ENCODE results near the gene ZKSCAN5. TPM values are rescaled to one million over a fixed set of nuclear protein-coding genes. Genes with fewer than 3 reads are reported as not detected.
"Not testable (repeated sequence)": the region's sequence is repeated elsewhere in the genome, so short reads cannot be mapped to it uniquely, and the experiment has no call there.

ZKSCAN5 gene
- total and polyA plus RNA-seq, 4 donors = 14.6 to 17.3 (median 14.9) TPM

- no peaks in the 10 kb centered on the region for H3K4me1 ChIP-seq (ENCODE audit: control insufficient read depth, insufficient read depth, low read length)
- DNase-seq (ENCODE audit: low read depth in 4 of 6, low spot score in 6 of 6) = no peak
- no peak overlapping the region for H3K4me3 ChIP-seq (ENCODE audit: low read depth, low read length)
- no peak overlapping the region for H3K27ac ChIP-seq (ENCODE audit: low read depth, low read length)
- 98% methylated on average over 4 of the region's 6 CpGs for WGBS (ENCODE audit: insufficient coverage)
- H3K36me3 ChIP-seq (ENCODE audit: control insufficient read depth, insufficient read depth, low read length) = peaks cover 34% of the 10 kb centered on the region
- peaks cover 7% of the 10 kb centered on the region for H3K9me3 ChIP-seq (ENCODE audit: control insufficient read depth, insufficient read depth, low read length)
- no peaks in the 10 kb centered on the region for H3K27me3 ChIP-seq (ENCODE audit: control insufficient read depth, insufficient read depth, low read length)
Measured at GRCh38 chr7:99543916-99544315, 39.5 kb downstream of the ZKSCAN5 start.

DNA sequence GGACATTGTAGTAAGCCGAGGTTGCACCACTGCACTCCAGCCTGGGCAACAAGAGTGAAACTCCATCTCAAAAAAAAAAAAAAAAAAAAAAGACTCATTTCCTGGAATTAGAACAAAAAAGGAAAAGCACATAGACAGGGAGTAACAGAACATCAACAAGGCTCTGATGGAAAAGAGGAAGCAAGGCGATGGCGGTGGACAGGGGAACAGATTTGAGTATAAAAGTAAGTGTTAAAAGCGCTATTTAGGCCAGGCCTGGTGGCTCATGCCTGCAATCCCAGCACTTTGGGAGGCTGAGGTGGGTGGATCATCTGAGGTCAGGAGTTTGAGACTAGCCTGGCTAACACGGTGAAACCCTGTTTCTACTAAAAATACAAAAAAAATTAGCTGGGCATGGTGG lies 40.8 kb downstream of the ZKSCAN5 start:
- not testable (repeated sequence) for DNase-seq (ENCODE audit: low read depth in 4 of 6, low spot score in 6 of 6); H3K4me3 ChIP-seq (ENCODE audit: low read depth, low read length); H3K9me3 ChIP-seq (ENCODE audit: control insufficient read depth, insufficient read depth, low read length); H3K4me1 ChIP-seq (ENCODE audit: control insufficient read depth, insufficient read depth, low read length); H3K27me3 ChIP-seq (ENCODE audit: control insufficient read depth, insufficient read depth, low read length); H3K27ac ChIP-seq (ENCODE audit: low read depth, low read length)
- H3K36me3 ChIP-seq (ENCODE audit: control insufficient read depth, insufficient read depth, low read length) = peaks cover 37% of the 10 kb centered on the region
- 92% methylated on average over 2 of the region's 5 CpGs for WGBS (ENCODE audit: insufficient coverage)

- not testable (repeated sequence) for H3K9me3 ChIP-seq (ENCODE audit: control insufficient read depth, insufficient read depth, low read length); H3K27me3 ChIP-seq (ENCODE audit: control insufficient read depth, insufficient read depth, low read length); H3K4me3 ChIP-seq (ENCODE audit: low read depth, low read length); H3K27ac ChIP-seq (ENCODE audit: low read depth, low read length); DNase-seq (ENCODE audit: low read depth in 4 of 6, low spot score in 6 of 6)
- peaks cover 11% of the 10 kb centered on the region for H3K4me1 ChIP-seq (ENCODE audit: control insufficient read depth, insufficient read depth, low read length)
- WGBS (ENCODE audit: insufficient coverage) = no CpG with 5 or more reads among the region's 2 CpGs
- H3K36me3 ChIP-seq (ENCODE audit: control insufficient read depth, insufficient read depth, low read length) = peaks cover 23% of the 10 kb centered on the region
Measured at GRCh38 chr7:99549545-99549944, 45.1 kb downstream of the ZKSCAN5 start.

- WGBS (ENCODE audit: insufficient coverage) = 22% methylated on average over 8 of the region's 15 CpGs
- H3K27me3 ChIP-seq (ENCODE audit: control insufficient read depth, insufficient read depth, low read length) = no peaks in the 10 kb centered on the region
- peak overlapping the region; percentile 81 for H3K27ac ChIP-seq (ENCODE audit: low read depth, low read length)
- H3K4me3 ChIP-seq (ENCODE audit: low read depth, low read length) = peak overlapping the region; percentile 99
- H3K9me3 ChIP-seq (ENCODE audit: control insufficient read depth, insufficient read depth, low read length) = no peaks in the 10 kb centered on the region
- peaks cover 11% of the 10 kb centered on the region for H3K4me1 ChIP-seq (ENCODE audit: control insufficient read depth, insufficient read depth, low read length)
- peaks cover 13% of the 10 kb centered on the region for H3K36me3 ChIP-seq (ENCODE audit: control insufficient read depth, insufficient read depth, low read length)
- DNase-seq (ENCODE audit: low read depth in 4 of 6, low spot score in 6 of 6) = no peak
Measured at GRCh38 chr7:99551334-99551733, 46.9 kb downstream of the ZKSCAN5 start.

DNA sequence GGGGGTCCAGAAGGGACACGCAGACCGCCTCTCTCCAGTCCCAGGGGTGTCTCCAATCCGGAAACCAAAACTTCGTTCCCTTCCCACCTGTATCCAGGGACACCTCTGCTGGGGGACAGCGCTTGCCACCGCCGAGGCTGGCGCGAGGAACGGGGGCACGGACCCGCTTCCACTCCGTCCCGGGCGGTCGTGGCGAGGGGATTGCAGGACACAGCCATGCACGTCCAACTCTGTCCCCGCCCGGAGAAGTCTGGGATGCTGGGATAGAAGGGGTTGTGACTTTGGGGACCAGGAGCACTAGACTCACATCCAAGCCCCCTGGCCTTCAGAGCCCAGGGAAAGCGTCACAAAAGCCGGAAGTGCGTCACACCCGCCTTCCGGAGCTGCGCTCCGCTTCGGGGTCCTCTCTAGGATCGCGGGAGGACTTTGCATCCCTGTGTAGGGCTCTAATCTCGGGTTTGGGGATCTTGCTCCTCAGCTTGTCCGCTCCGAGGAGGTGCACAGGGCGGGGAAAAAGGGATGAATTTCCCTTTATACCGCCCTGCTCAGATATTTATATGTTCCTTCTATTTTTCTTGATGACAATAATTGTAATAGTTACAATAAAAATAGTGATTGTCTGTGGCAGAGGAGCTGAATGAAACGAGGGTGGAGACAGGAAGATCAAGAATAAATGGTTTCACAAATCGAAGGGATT lies 47.5 kb downstream of the ZKSCAN5 start, which contains the start of gene FAM200A:
FAM200A (minus strand) TSS at position 348 of the 697 bp plus-strand sequence. CDS start 3,707 bp downstream, outside the sequence.
- peak; percentile 90 to 98 (median 94) for DNase-seq (ENCODE audit: low read depth in 4 of 6, low spot score in 6 of 6)
- H3K9me3 ChIP-seq (ENCODE audit: control insufficient read depth, insufficient read depth, low read length) = no peaks in the 10 kb centered on the region
- peak within 1 kb of the TSS; percentile 99 for H3K4me3 ChIP-seq (ENCODE audit: low read depth, low read length)
- under 1% methylated on average over 30 of the region's 37 CpGs for WGBS (ENCODE audit: insufficient coverage)
- no peaks in the 10 kb centered on the region for H3K27me3 ChIP-seq (ENCODE audit: control insufficient read depth, insufficient read depth, low read length)
- peaks cover 14% of the 10 kb centered on the region for H3K4me1 ChIP-seq (ENCODE audit: control insufficient read depth, insufficient read depth, low read length)
- H3K27ac ChIP-seq (ENCODE audit: low read depth, low read length) = peak within 1 kb of the TSS; percentile 81
- H3K36me3 ChIP-seq (ENCODE audit: control insufficient read depth, insufficient read depth, low read length) = peaks cover 16% of the 10 kb centered on the region

- no peaks in the 10 kb centered on the region for H3K27me3 ChIP-seq (ENCODE audit: control insufficient read depth, insufficient read depth, low read length)
- H3K27ac ChIP-seq (ENCODE audit: low read depth, low read length) = no peak overlapping the region
- DNase-seq (ENCODE audit: low read depth in 4 of 6, low spot score in 6 of 6) = no peak
- WGBS (ENCODE audit: insufficient coverage) = 84% methylated on average over 3 of the region's 4 CpGs
- no peaks in the 10 kb centered on the region for H3K9me3 ChIP-seq (ENCODE audit: control insufficient read depth, insufficient read depth, low read length)
- peaks cover 18% of the 10 kb centered on the region for H3K4me1 ChIP-seq (ENCODE audit: control insufficient read depth, insufficient read depth, low read length)
- H3K36me3 ChIP-seq (ENCODE audit: control insufficient read depth, insufficient read depth, low read length) = peaks cover 16% of the 10 kb centered on the region
- H3K4me3 ChIP-seq (ENCODE audit: low read depth, low read length) = no peak overlapping the region
Measured at GRCh38 chr7:99553039-99553438, 48.6 kb downstream of the ZKSCAN5 start.

- 80% methylated on average over 1 of the region's 2 CpGs for WGBS (ENCODE audit: insufficient coverage)
- no peak for DNase-seq (ENCODE audit: low read depth in 4 of 6, low spot score in 6 of 6)
- Histone ChIP-seq H3K4me3 (ENCODE audit: low read depth, low read length) (no peak overlapping the region), H3K9me3 (ENCODE audit: control insufficient read depth, insufficient read depth, low read length) (no peaks in the 10 kb centered on the region), H3K36me3 (ENCODE audit: control insufficient read depth, insufficient read depth, low read length) (peaks cover 15% of the 10 kb centered on the region), H3K27ac (ENCODE audit: low read depth, low read length) (no peak overlapping the region), H3K27me3 (ENCODE audit: control insufficient read depth, insufficient read depth, low read length) (no peaks in the 10 kb centered on the region), H3K4me1 (ENCODE audit: control insufficient read depth, insufficient read depth, low read length) (peaks cover 26% of the 10 kb centered on the region)
Measured at GRCh38 chr7:99554939-99555338, 50.5 kb downstream of the ZKSCAN5 start.

DNA sequence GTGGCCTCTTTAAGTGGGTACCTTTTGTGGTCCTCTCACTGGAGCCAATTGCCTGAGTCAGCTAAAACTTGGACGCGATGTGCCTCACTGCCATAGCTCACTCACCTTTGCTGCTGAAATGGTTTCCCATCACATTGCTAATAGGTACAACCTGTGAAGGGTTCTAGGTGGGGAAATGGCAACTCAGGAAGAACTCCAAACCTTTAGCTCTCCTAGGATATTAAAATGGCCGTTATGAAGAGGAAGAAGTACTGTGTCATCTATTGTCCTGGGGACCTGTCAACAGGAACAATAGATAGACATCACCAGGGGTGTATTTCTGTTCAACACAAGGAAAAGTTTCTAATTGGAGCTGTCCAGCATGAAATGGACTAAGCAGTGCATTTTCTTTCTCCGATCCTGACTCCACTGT lies 52.7 kb downstream of the ZKSCAN5 start:
- DNase-seq (ENCODE audit: low read depth in 4 of 6, low spot score in 6 of 6) = no peak
- peak overlapping the region; percentile 98 for H3K4me3 ChIP-seq (ENCODE audit: low read depth, low read length)
- no peaks in the 10 kb centered on the region for H3K9me3 ChIP-seq (ENCODE audit: control insufficient read depth, insufficient read depth, low read length)
- peaks cover 30% of the 10 kb centered on the region for H3K36me3 ChIP-seq (ENCODE audit: control insufficient read depth, insufficient read depth, low read length)
- 57% methylated on average over 1 of the region's 4 CpGs for WGBS (ENCODE audit: insufficient coverage)
- no peaks in the 10 kb centered on the region for H3K27me3 ChIP-seq (ENCODE audit: control insufficient read depth, insufficient read depth, low read length)
- no peak overlapping the region for H3K27ac ChIP-seq (ENCODE audit: low read depth, low read length)
- H3K4me1 ChIP-seq (ENCODE audit: control insufficient read depth, insufficient read depth, low read length) = peaks cover 21% of the 10 kb centered on the region

GRCh38 chr7:99557940-99558305 lies 53.5 kb downstream of the ZKSCAN5 start:
- Histone ChIP-seq H3K27me3 (ENCODE audit: control insufficient read depth, insufficient read depth, low read length) (no peaks in the 10 kb centered on the region), H3K4me1 (ENCODE audit: control insufficient read depth, insufficient read depth, low read length) (peaks cover 21% of the 10 kb centered on the region), H3K9me3 (ENCODE audit: control insufficient read depth, insufficient read depth, low read length) (no peaks in the 10 kb centered on the region), H3K27ac (ENCODE audit: low read depth, low read length) (peak overlapping the region; percentile 98), H3K36me3 (ENCODE audit: control insufficient read depth, insufficient read depth, low read length) (peaks cover 32% of the 10 kb centered on the region), H3K4me3 (ENCODE audit: low read depth, low read length) (peak overlapping the region; percentile 98)
- WGBS (ENCODE audit: insufficient coverage) = 2% methylated on average over 17 of the region's 17 CpGs
- DNase-seq (ENCODE audit: low read depth in 4 of 6, low spot score in 6 of 6) = no peak
